NCI-H2107 treated with DMSO at 0.1 percent for 48 hours (cell line): ENCODE results near the gene BIN2.
"Not testable (repeated sequence)": the region's sequence is repeated elsewhere in the genome, so short reads cannot be mapped to it uniquely, and the experiment has no call there.

Experiments used
- DNase-seq: peaks from one replicate; lab custom pipeline; 2025; ENCODE audit not compliant: unreplicated experiment; lab: John Stamatoyannopoulos, UW

BIN2 gene

DNA sequence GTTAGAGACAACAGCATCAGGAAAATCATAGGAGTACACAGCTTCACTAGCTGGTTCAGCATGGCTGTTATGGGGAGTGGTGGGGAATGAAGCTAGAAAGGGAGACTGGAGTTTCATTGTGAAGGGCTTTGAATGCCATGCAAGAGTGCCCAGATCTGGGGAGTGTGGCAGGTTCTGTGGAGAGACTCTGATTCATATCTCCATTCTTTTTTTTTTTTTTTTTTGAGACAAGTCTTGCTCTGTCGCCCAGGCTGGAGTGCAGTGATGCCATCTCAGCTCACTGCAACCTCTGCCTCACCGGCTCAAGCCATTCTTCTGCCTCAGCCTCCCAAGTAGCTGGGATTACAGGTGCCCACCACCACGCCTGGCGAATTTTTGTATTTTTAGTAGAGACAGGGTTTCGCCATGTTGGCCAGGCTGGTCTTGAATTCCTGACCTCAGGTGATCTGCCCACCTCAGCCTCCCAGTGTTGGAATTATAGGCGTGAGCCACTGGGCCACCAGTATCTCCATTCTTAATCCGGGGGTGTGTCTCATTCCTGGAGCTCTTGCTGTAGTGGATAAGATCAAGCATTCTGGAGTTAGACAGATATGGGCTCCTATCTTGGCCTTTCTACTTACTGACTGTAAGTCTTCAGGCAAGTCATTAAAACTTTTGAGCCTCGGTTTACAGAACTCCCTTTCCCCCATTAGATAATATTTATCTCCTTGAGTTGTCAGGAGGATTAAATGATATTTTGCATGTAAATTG is 5.7 kb downstream of the BIN2 start:
- not testable (repeated sequence) for DNase-seq

- no peak for DNase-seq
These were observed 12.6 kb downstream of the BIN2 start for GRCh38 chr12:51311389-51311788.

DNA sequence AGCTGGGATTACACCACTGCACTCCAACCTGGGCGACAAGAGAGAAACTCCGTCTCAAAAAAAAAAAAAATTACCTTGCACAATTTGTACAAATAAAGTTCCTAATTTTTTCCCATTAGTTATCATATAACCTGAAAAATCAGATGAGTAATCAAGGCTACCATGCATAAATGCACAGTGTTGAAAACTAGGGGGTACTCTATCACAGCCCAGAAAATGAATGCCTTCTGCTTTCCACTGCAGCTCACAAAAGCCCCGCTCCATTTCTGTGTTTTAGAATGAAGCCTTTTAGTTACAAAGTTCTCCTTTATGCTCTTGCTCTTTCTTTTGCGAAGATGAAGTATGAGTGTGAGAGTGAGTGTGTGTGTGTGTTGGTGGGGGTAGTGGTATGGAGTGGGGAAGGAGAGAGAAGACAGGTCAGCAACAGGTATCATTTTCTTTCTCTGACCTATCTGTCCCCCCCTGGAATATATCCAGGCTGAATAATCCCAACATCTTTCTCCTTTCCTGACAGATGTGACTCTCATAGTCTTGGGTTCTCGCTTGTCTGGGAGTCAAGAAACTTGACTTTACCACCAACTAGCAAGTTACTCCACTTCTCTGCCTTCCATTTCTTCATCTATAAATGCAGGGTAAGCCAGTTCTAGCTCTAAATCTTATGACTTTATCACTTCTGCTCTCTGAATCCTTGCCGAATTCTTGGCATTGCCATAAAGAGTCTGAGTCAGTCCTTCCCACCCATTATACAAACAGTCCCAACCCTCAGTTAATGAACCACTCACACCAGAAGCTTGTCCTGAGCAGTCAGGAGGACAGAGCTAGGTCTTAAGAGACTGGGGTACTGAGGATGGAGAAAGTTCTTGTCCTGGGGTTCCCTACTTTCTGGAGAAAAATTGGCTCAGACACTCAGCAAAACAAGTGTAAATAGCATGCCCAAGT is 16.1 kb downstream of the BIN2 start:
- no peak for DNase-seq

- DNase-seq = no peak
These were observed 17.5 kb downstream of the BIN2 start for GRCh38 chr12:51306507-51306906.

DNA sequence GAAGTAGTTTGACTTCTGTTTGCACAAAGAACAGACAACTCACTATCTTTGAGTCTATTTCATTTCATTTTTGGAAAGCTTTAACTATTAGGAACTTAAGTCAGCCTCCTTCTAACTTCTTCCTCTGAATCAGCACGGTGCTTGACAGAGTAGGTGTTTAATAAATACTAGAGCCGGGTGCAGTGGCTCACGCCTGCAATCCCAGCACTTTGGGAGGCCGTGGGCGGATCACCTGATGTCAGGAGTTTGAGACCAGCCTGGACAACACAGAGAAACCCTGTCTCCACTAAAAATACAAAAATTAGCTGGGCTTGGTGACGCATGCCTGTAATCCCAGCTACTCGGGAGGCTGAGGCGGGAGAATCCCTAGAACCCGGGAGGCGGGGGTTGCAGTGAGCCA is 23.2 kb downstream of the BIN2 start:
- DNase-seq = not testable (repeated sequence)

GRCh38 chr12:51295651-51296050 is 28.3 kb downstream of the BIN2 start:
- no peak for DNase-seq

- not testable (repeated sequence) for DNase-seq
These were observed 29.9 kb downstream of the BIN2 start for GRCh38 chr12:51294097-51294496.

DNA sequence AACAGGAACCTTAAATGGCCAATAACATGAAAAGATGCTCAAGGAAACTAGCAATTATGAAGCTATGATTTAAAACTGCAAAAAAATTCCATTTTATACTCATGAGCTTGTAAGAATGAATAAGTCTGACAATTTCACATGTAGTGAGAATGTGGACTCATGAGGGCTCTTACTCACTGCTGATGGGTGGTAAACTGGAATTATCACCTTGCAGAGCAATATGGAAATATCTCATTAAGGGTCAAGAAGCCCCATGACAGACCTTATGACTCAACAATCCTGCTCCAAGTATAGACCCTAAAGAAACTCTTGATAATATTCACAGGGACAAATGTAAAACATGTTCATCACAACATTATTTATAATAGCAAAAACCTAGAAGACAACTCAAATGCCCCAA is 30.3 kb downstream of the BIN2 start:
- DNase-seq = no peak

- not testable (repeated sequence) for DNase-seq
These were observed 32.1 kb downstream of the BIN2 start for GRCh38 chr12:51291603-51292513.

- no peak for DNase-seq
These were observed 38.1 kb downstream of the BIN2 start for GRCh38 chr12:51285843-51286242.

GRCh38 chr12:51281202-51281924 is 42.6 kb downstream of the BIN2 start:
- DNase-seq = no peak

GRCh38 chr12:51275088-51275487 is 48.9 kb downstream of the BIN2 start:
- no peak for DNase-seq

DNA sequence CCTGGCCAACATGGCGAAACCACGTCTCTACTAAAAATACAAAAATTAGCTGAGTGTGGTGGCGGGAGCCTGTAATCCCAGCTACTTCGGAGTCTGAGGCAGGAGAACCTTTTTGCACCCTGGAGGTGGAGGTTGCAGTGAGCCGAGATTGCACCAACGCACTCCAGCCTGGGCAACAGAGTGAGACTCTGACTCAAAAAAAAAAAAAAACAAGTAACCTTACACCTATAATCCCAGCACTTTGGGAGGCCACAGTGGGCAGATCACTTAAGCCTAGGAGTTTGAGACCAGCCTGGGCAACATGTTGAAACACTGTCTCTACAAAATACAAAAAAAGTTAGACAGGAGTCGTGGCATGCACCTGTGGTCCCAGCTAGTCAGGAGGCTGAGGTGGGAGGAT is 51.2 kb downstream of the BIN2 start:
- DNase-seq = not testable (repeated sequence)

GRCh38 chr12:51270951-51271518 is 52.9 kb downstream of the BIN2 start:
- no peak for DNase-seq

GRCh38 chr12:51270067-51270950 is 53.7 kb downstream of the BIN2 start, which contains the start of gene SMAGP:
Gene SMAGP, minus strand, starts transcription at chr12:51270415. Its CDS starts 1,137 bp downstream, at chr12:51269278.
- DNase-seq = peak; percentile 25

- peak; percentile 21 for DNase-seq
These were observed 54.6 kb downstream of the BIN2 start for GRCh38 chr12:51269174-51270066.

GRCh38 chr12:51265024-51265423 is 59.0 kb downstream of the BIN2 start:
- no peak for DNase-seq

- no peak for DNase-seq
These were observed 59.7 kb downstream of the BIN2 start for GRCh38 chr12:51264297-51264696.
